D721Med (cell line): ENCODE measurements around the gene KHK.

ENCODE experiments used
- DNase-seq: peaks from one replicate; pipeline ENCODE4 v3.0.0; 2011; ENCODE audit warnings: low spot score; ENCODE audit not compliant: insufficient read length
- FAIRE-seq: peaks from 2 replicates; lab custom pipeline; 2011; peaks lifted over from hg19 to GRCh38; lab: Jason Lieb, UNC
- TF ChIP-seq, protein P1 (sequence below): IDR thresholded peaks from 2 replicates; pipeline ENCODE4 v1.5.1; 2012; ENCODE audit warnings: mild to moderate bottlenecking, control low read depth; ENCODE audit not compliant: insufficient read depth; ENCODE audit errors: missing control alignments

The KHK gene

DNA sequence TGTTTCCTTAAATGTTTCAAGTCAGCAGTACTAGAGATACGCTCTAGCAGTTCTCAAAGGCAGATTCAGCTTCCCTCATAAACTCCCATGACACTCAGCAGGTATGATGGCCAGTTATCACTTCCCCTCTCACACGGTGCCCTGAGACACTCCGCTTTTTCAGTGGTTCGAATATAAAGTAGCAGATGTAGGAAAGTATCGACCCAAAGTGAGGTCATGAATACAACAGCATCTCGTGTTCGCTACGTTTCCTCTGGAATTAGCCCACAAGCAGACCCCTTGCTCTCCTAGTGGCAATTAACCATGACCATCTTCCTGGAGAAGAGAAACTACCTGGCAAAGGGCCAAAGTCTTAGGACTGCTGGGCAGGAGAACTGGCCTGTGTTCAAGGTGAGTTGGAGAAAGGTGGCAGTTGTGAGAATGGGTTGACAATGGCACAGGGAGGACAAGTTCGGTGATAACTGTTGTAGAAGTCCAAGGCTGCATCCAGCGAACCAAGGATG lies 44.4 kb upstream of the KHK start:
- TF ChIP-seq, protein P1, sequence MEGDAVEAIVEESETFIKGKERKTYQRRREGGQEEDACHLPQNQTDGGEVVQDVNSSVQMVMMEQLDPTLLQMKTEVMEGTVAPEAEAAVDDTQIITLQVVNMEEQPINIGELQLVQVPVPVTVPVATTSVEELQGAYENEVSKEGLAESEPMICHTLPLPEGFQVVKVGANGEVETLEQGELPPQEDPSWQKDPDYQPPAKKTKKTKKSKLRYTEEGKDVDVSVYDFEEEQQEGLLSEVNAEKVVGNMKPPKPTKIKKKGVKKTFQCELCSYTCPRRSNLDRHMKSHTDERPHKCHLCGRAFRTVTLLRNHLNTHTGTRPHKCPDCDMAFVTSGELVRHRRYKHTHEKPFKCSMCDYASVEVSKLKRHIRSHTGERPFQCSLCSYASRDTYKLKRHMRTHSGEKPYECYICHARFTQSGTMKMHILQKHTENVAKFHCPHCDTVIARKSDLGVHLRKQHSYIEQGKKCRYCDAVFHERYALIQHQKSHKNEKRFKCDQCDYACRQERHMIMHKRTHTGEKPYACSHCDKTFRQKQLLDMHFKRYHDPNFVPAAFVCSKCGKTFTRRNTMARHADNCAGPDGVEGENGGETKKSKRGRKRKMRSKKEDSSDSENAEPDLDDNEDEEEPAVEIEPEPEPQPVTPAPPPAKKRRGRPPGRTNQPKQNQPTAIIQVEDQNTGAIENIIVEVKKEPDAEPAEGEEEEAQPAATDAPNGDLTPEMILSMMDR = no peak
- FAIRE-seq (no peak), DNase-seq (no peak)

GRCh38 chr2:27042985-27043634 lies 43.5 kb upstream of the KHK start:
- TF ChIP-seq, protein P1 = no peak
- FAIRE-seq (no peak), DNase-seq (no peak)

- FAIRE-seq = no peak
- TF ChIP-seq, protein P1 = no peak
- DNase-seq = peak; percentile 36
Measured at GRCh38 chr2:27049422-27050280, 36.9 kb upstream of the KHK start.

- TF ChIP-seq, protein P1 = no peak
- FAIRE-seq (no peak), DNase-seq (peak; percentile 86)
Measured at GRCh38 chr2:27050281-27050995, 36.1 kb upstream of the KHK start.

- FAIRE-seq = peak; percentile 25
- TF ChIP-seq, protein P1 = no peak
- DNase-seq = peak; percentile 99
Measured at GRCh38 chr2:27050996-27051901, 35.3 kb upstream of the KHK start, which contains the start of gene AGBL5. TSS of gene AGBL5 (plus strand) at chr2:27051668. CDS start at chr2:27052959, 1,291 bp downstream.
